A673 (cell line): ENCODE results near the gene INHBB.

ENCODE experiments used
- EZH2 ChIP-seq: fragments of 200-600 bp; sonication (generic); IDR thresholded peaks from 2 replicates; pipeline ENCODE4 v1.6.1; 2017; ENCODE audit warnings: borderline replicate concordance, low read depth, mild to moderate bottlenecking, mixed read lengths, antibody characterized with exemption, low read length; ENCODE audit not compliant: poor library complexity, severe bottlenecking
- TF ChIP-seq, protein P1 (sequence below): fragments of 300-800, 200-600 bp; sonication (generic); conservative IDR thresholded peaks from 2 replicates; pipeline ENCODE4 v1.5.1; 2017; ENCODE audit warnings: low read depth, mild to moderate bottlenecking, antibody characterized with exemption, low read length, moderate library complexity, mixed read lengths

DNA sequence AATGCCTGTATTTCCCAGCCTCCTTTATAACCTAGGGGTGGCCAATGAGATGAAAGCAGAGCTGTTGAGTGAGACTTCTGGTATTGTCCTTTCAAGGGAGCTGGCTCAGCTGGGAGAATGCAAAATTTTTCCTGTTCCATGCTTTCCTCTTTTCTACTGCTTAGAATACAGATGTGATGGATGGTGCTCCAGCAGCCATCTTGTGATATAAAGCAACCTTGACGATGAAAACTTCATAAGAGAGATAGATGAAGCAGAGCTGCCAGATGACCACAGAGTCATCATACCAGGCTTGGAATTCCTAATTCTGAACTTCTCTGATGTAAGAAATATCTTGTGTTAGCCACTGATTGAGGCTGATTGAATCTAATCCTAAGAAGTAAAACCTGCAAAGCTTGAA lies 11.9 kb upstream of the INHBB start:
- no peak for TF ChIP-seq EZH2
- TF ChIP-seq, protein P1, sequence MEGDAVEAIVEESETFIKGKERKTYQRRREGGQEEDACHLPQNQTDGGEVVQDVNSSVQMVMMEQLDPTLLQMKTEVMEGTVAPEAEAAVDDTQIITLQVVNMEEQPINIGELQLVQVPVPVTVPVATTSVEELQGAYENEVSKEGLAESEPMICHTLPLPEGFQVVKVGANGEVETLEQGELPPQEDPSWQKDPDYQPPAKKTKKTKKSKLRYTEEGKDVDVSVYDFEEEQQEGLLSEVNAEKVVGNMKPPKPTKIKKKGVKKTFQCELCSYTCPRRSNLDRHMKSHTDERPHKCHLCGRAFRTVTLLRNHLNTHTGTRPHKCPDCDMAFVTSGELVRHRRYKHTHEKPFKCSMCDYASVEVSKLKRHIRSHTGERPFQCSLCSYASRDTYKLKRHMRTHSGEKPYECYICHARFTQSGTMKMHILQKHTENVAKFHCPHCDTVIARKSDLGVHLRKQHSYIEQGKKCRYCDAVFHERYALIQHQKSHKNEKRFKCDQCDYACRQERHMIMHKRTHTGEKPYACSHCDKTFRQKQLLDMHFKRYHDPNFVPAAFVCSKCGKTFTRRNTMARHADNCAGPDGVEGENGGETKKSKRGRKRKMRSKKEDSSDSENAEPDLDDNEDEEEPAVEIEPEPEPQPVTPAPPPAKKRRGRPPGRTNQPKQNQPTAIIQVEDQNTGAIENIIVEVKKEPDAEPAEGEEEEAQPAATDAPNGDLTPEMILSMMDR = no peak
